Vagina (tissue), 2 donors: ENCODE results near the gene ANKRD22. TPM values are rescaled to one million over a fixed set of nuclear protein-coding genes. Genes with fewer than 3 reads are reported as not detected.

ENCODE experiments used
- DNase-seq, 2 donors: peaks; one replicate each; pipeline ENCODE4 v3.0.0-alpha.2; 2017; ENCODE audit errors: extremely low spot score in 2 of 2
- H3K27ac ChIP-seq: fragments of 200-600 bp; sonication (generic); one replicate; pipeline ENCODE4 v1.5.1; 2019
- H3K27me3 ChIP-seq: fragments of 200-600 bp; sonication (generic); one replicate; pipeline ENCODE4 v1.5.1; 2019
- H3K36me3 ChIP-seq, 2 donors: fragments of 200-600 bp; sonication (generic); one replicate each; pipeline ENCODE4 v1.5.1; 2017 to 2019
- H3K4me1 ChIP-seq: fragments of 200-600 bp; sonication (generic); one replicate; pipeline ENCODE4 v1.5.1; 2019
- H3K4me3 ChIP-seq, 2 donors: fragments of 200-600 bp; sonication (generic); 1 replicate in 1 of 2; 2 replicates in 1 of 2; pipeline ENCODE4 v1.5.1; 2016 to 2019
- H3K9me3 ChIP-seq: fragments of 200-600 bp; sonication (generic); one replicate; pipeline ENCODE4 v1.5.1; 2019
- CTCF ChIP-seq, 3 experiments: fragments of 450-650 bp in 2 of 3; fragments of 200-600 bp in 1 of 3; sonication (generic) in 1 of 3; IDR thresholded peaks; one replicate each; pipeline ENCODE4 v1.5.1; 2017 to 2019; ENCODE audit warnings: antibody characterized with exemption in 3 of 3, mild to moderate bottlenecking in 2 of 3, moderate library complexity in 2 of 3
- POLR2A ChIP-seq, 2 donors: fragments of 450-650 bp; IDR thresholded peaks; one replicate each; pipeline ENCODE4 v1.6.1; 2017; ENCODE audit warnings: antibody characterized with exemption in 2 of 2, mild to moderate bottlenecking in 2 of 2, moderate library complexity in 2 of 2
- POLR2AphosphoS5 ChIP-seq, 2 donors: sonication (generic); formaldehyde crosslinking; IDR thresholded peaks; one replicate each; pipeline ENCODE4 v1.9.0; 2017; ENCODE audit warnings: antibody characterized with exemption in 2 of 2, mild to moderate bottlenecking in 2 of 2, low read depth in 1 of 2; ENCODE audit not compliant: insufficient read depth in 1 of 2
- intact Hi-C: fragments of 100-400 bp; cut with DNase I; formaldehyde crosslinking; loops from one replicate; pipeline ENCODE4 v1.15.1; 2023
- total RNA-seq: library from RNA; depleted of rRNA; stranded (reverse); fragments of >200 nt; gene quantifications from one replicate; pipeline ENCODE4 v1.2.3, GENCODE V29; 2016

Gene ANKRD22
- total RNA-seq, 1 donor from 2014 or later = 4.4 TPM

GRCh38 chr10:88788924-88789323 is 62.7 kb downstream of the ANKRD22 start:
- Histone ChIP-seq H3K4me3 (no peak overlapping the region), H3K9me3 (no peaks in the 10 kb centered on the region), H3K4me1 (no peaks in the 10 kb centered on the region), H3K36me3 (no peaks in the 10 kb centered on the region), H3K27ac (no peak overlapping the region), H3K27me3 (no peaks in the 10 kb centered on the region)
- intact Hi-C loops = no loop called here
- no peak for TF ChIP-seq CTCF (IDR thresholded peaks at IDR 0.05)
- no peak for TF ChIP-seq POLR2A (IDR thresholded peaks at IDR 0.05)
- no peak for TF ChIP-seq POLR2AphosphoS5 (IDR thresholded peaks at IDR 0.05; ENCODE audit: insufficient read depth in 1 of 2, low read depth in 1 of 2)
- DNase-seq = no peak

GRCh38 chr10:88787463-88787862 is 64.2 kb downstream of the ANKRD22 start:
- intact Hi-C loops = no loop called here

GRCh38 chr10:88786032-88786770 is 65.4 kb downstream of the ANKRD22 start:
- no peaks in the 10 kb centered on the region for H3K36me3 ChIP-seq
- intact Hi-C loops = no loop called here
- H3K4me3 ChIP-seq = no peak overlapping the region
- TF ChIP-seq CTCF (IDR thresholded peaks at IDR 0.05) = no peak
- no peak for TF ChIP-seq POLR2A (IDR thresholded peaks at IDR 0.05)
- no peak for TF ChIP-seq POLR2AphosphoS5 (IDR thresholded peaks at IDR 0.05; ENCODE audit: insufficient read depth in 1 of 2, low read depth in 1 of 2)
- H3K4me1 ChIP-seq = no peaks in the 10 kb centered on the region
- no peak for DNase-seq
- no peaks in the 10 kb centered on the region for H3K9me3 ChIP-seq
- no peak overlapping the region for H3K27ac ChIP-seq
- no peaks in the 10 kb centered on the region for H3K27me3 ChIP-seq

More at GRCh38 chr10:88787463-88787862, 64.2 kb downstream of the ANKRD22 start:
- Histone ChIP-seq H3K36me3 (no peaks in the 10 kb centered on the region), H3K4me3 (no peak overlapping the region), H3K4me1 (no peaks in the 10 kb centered on the region), H3K9me3 (no peaks in the 10 kb centered on the region), H3K27me3 (no peaks in the 10 kb centered on the region), H3K27ac (no peak overlapping the region)
- no peak for DNase-seq
- TF ChIP-seq CTCF (IDR thresholded peaks at IDR 0.05) (no peak), POLR2A (IDR thresholded peaks at IDR 0.05) (no peak), POLR2AphosphoS5 (IDR thresholded peaks at IDR 0.05; ENCODE audit: insufficient read depth in 1 of 2, low read depth in 1 of 2) (no peak)

DNA sequence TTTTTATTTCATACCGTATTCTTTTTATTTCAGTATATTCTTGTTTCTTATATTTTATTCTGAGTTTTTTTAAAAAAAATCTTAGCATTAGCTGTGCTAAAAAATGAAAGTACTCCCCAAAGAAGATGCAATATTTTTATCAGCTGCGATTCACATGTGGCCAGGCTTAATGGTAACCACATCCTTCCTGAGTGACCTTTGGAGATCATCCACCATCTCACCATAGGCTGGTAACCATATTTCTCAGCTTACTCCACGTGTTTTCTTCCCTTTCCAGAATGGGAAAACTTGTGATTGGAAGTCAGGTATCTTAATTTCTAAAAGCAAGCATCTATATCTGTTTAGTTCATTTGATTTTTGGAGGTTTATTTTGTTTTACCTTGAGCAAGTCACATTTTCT is 67.9 kb downstream of the ANKRD22 start:
- intact Hi-C loops = no loop called here
- Histone ChIP-seq H3K4me3 (no peak overlapping the region), H3K36me3 (no peaks in the 10 kb centered on the region), H3K9me3 (no peaks in the 10 kb centered on the region), H3K27ac (no peak overlapping the region), H3K4me1 (no peaks in the 10 kb centered on the region), H3K27me3 (no peaks in the 10 kb centered on the region)
- TF ChIP-seq POLR2A (IDR thresholded peaks at IDR 0.05) = no peak
- TF ChIP-seq POLR2AphosphoS5 (IDR thresholded peaks at IDR 0.05; ENCODE audit: insufficient read depth in 1 of 2, low read depth in 1 of 2) = no peak
- no peak for TF ChIP-seq CTCF (IDR thresholded peaks at IDR 0.05)
- no peak for DNase-seq

GRCh38 chr10:88782222-88782621 is 69.4 kb downstream of the ANKRD22 start:
- no peaks in the 10 kb centered on the region for H3K9me3 ChIP-seq
- no peak overlapping the region for H3K4me3 ChIP-seq
- no peaks in the 10 kb centered on the region for H3K27me3 ChIP-seq
- DNase-seq = no peak
- no peaks in the 10 kb centered on the region for H3K36me3 ChIP-seq
- TF ChIP-seq POLR2A (IDR thresholded peaks at IDR 0.05) (no peak), POLR2AphosphoS5 (IDR thresholded peaks at IDR 0.05; ENCODE audit: insufficient read depth in 1 of 2, low read depth in 1 of 2) (no peak)
- H3K4me1 ChIP-seq = no peaks in the 10 kb centered on the region
- no peak overlapping the region for H3K27ac ChIP-seq
- intact Hi-C loops = no loop called here
